A673 (cell line): ENCODE data around the gene BTN1A1. TPM values are rescaled to one million over a fixed set of nuclear protein-coding genes. Genes with fewer than 3 reads are reported as not detected.

Experiments
- BruUV-seq: library from RNA; stranded (reverse); fragments of 400-500 nt; replicated peaks from 2 replicates; lab custom pipeline; 2021; lab: Mats Ljungman, UMichigan
- CTCF ChIA-PET: fragments of 300-600 bp; sonication (Branson Sonifier 250); formaldehyde crosslinking; loops from one replicate; lab custom pipeline; 2022; ENCODE audit warnings: antibody characterized with exemption; lab: Charles Lee
- POLR2A ChIA-PET: fragments of 300-600 bp; sonication (Branson Sonifier 250); formaldehyde crosslinking; loops from one replicate; lab custom pipeline; 2022; ENCODE audit warnings: antibody characterized with exemption; ENCODE audit not compliant: low non-redundant PET; lab: Charles Lee
- DNase-seq: peaks from one replicate; pipeline ENCODE4 v3.0.0-alpha.2; 2015; ENCODE audit warnings: low spot score
- H3K27ac ChIP-seq: fragments of 200-600 bp; sonication (generic); 2 replicates; pipeline ENCODE4 v1.5.1; 2016; ENCODE audit warnings: mixed run types, low read depth, mild to moderate bottlenecking, mixed read lengths, antibody characterized with exemption, low read length; ENCODE audit not compliant: poor library complexity, severe bottlenecking
- H3K27me3 ChIP-seq: fragments of 200-600 bp; sonication (generic); replicated peaks from 2 replicates; pipeline ENCODE4 v1.6.1; 2017; ENCODE audit warnings: mixed run types, low read depth, mild to moderate bottlenecking, mixed read lengths, antibody characterized with exemption, low read length; ENCODE audit not compliant: insufficient read depth, poor library complexity
- H3K36me3 ChIP-seq: fragments of 200-600 bp; sonication (generic); 2 replicates; pipeline ENCODE4 v1.6.1; 2016; ENCODE audit warnings: mixed run types, mild to moderate bottlenecking, mixed read lengths, antibody characterized with exemption, low read length; ENCODE audit not compliant: insufficient read depth, poor library complexity, severe bottlenecking
- H3K4me1 ChIP-seq: fragments of 200-600 bp; sonication (generic); 2 replicates; pipeline ENCODE4 v1.6.1; 2017; ENCODE audit warnings: mixed run types, mild to moderate bottlenecking, mixed read lengths, antibody characterized with exemption, low read length; ENCODE audit not compliant: insufficient read depth, poor library complexity, severe bottlenecking
- H3K4me3 ChIP-seq: fragments of 200-600 bp; sonication (generic); 2 replicates; pipeline ENCODE4 v1.5.1; 2016; ENCODE audit warnings: low read depth, mixed run types, mild to moderate bottlenecking, mixed read lengths, low read length; ENCODE audit not compliant: poor library complexity, severe bottlenecking
- H3K9me3 ChIP-seq: fragments of 200-600 bp; sonication (generic); 2 replicates; pipeline ENCODE4 v1.6.1; 2016; ENCODE audit warnings: mixed run types, low read depth, mild to moderate bottlenecking, mixed read lengths, antibody characterized with exemption, low read length; ENCODE audit not compliant: poor library complexity, severe bottlenecking
- CTCF ChIP-seq: fragments of 300-800, 200-600 bp; sonication (generic); conservative IDR thresholded peaks from 2 replicates; pipeline ENCODE4 v1.5.1; 2017; ENCODE audit warnings: low read depth, mild to moderate bottlenecking, antibody characterized with exemption, low read length, moderate library complexity, mixed read lengths
- EZH2 ChIP-seq: fragments of 200-600 bp; sonication (generic); IDR thresholded peaks from 2 replicates; pipeline ENCODE4 v1.6.1; 2017; ENCODE audit warnings: borderline replicate concordance, low read depth, mild to moderate bottlenecking, mixed read lengths, antibody characterized with exemption, low read length; ENCODE audit not compliant: poor library complexity, severe bottlenecking
- intact Hi-C: fragments of 100-400 bp; cut with micrococcal nuclease; formaldehyde crosslinking; loops from one replicate; pipeline ENCODE4 v1.10.0; 2022; ENCODE audit not compliant: unreplicated experiment
- total RNA-seq: library from RNA; stranded (reverse); gene quantifications from 2 replicates; pipeline ENCODE4 v1.2.3, GENCODE V29; 2021

Gene BTN1A1
- total RNA-seq, 1 experiment from 2014 or later, result not detected

GRCh38 chr6:26497610-26498009, 2.5 kb upstream of the BTN1A1 start:
- Histone ChIP-seq H3K4me3 (no peak overlapping the region), H3K36me3 (no peaks in the 10 kb centered on the region), H3K9me3 (no peaks in the 10 kb centered on the region), H3K27me3 (no peaks in the 10 kb centered on the region), H3K4me1 (no peaks in the 10 kb centered on the region), H3K27ac (no peak overlapping the region)
- CTCF ChIA-PET, result no interaction called here
- no peak for TF ChIP-seq CTCF
- no peak for DNase-seq
- intact Hi-C loops, result no loop called here
- no TSS peak for BruUV-seq
- POLR2A ChIA-PET, result no interaction called here

- H3K9me3 ChIP-seq, result no peaks in the 10 kb centered on the region
- H3K4me1 ChIP-seq, result no peaks in the 10 kb centered on the region
- BruUV-seq, result no TSS peak
- ChIA-PET CTCF (no interaction called here), POLR2A (no interaction called here)
- H3K36me3 ChIP-seq, result no peaks in the 10 kb centered on the region
- H3K27me3 ChIP-seq, result no peaks in the 10 kb centered on the region
- H3K4me3 ChIP-seq, result no peak overlapping the region
- H3K27ac ChIP-seq, result no peak overlapping the region
- intact Hi-C loops, result no loop called here
- no peak for DNase-seq
- TF ChIP-seq CTCF (no peak), EZH2 (no peak)
These were observed 1.4 kb downstream of the BTN1A1 start for GRCh38 chr6:26501482-26501986.

GRCh38 chr6:26502165-26502564, 2.1 kb downstream of the BTN1A1 start:
- Histone ChIP-seq H3K9me3 (no peaks in the 10 kb centered on the region), H3K27me3 (no peaks in the 10 kb centered on the region)

More at GRCh38 chr6:26502165-26502564, 2.1 kb downstream of the BTN1A1 start:
- Histone ChIP-seq H3K36me3 (no peaks in the 10 kb centered on the region), H3K27ac (no peak overlapping the region), H3K4me1 (no peaks in the 10 kb centered on the region), H3K4me3 (no peak overlapping the region)
- intact Hi-C loops, result no loop called here
- ChIA-PET POLR2A (no interaction called here), CTCF (no interaction called here)
- TF ChIP-seq CTCF, result no peak
- no peak for TF ChIP-seq EZH2
- DNase-seq, result no peak
- no TSS peak for BruUV-seq
